ENCODE measurements around the gene SAMD11.

Gene SAMD11

DNA sequence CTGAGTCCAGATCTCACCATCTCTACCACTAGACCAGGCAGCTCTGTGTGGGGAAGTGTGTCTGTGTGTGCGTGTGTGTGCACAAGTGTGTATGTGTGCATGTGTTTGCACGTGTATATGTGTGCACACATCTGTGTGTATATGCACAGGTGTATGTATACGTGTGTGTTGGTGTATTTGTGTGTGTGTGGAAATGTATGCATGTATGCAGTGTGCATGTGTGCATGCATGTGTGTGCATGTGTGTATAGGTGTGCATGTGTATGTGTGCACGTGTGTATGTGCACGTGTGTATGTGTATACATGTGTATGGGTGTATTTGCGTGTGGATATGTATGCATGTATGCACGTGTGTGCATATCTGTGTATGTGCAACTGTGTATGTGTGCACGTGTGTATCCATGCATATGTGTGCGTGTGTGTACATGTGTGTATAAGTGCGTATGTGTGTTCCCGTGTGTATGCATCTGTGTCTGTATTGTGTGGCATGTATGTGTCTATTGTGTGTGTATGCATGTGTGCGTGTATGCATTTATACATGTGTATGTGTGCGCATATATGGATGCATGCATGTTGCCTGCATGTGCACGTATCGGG is 45.6 kb downstream of the SAMD11 start:
- H3K4me3 ChIP-seq (replicated peaks; ENCODE audit: low read depth, low read length): no peak overlapping the region
- TF ChIP-seq, protein P1, sequence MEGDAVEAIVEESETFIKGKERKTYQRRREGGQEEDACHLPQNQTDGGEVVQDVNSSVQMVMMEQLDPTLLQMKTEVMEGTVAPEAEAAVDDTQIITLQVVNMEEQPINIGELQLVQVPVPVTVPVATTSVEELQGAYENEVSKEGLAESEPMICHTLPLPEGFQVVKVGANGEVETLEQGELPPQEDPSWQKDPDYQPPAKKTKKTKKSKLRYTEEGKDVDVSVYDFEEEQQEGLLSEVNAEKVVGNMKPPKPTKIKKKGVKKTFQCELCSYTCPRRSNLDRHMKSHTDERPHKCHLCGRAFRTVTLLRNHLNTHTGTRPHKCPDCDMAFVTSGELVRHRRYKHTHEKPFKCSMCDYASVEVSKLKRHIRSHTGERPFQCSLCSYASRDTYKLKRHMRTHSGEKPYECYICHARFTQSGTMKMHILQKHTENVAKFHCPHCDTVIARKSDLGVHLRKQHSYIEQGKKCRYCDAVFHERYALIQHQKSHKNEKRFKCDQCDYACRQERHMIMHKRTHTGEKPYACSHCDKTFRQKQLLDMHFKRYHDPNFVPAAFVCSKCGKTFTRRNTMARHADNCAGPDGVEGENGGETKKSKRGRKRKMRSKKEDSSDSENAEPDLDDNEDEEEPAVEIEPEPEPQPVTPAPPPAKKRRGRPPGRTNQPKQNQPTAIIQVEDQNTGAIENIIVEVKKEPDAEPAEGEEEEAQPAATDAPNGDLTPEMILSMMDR (IDR thresholded peaks at IDR 0.05; ENCODE audit: low read depth, low read length, missing control alignments): no peak
- DNase-seq (ENCODE audit: extremely low read depth, low read depth): no peak

DNA sequence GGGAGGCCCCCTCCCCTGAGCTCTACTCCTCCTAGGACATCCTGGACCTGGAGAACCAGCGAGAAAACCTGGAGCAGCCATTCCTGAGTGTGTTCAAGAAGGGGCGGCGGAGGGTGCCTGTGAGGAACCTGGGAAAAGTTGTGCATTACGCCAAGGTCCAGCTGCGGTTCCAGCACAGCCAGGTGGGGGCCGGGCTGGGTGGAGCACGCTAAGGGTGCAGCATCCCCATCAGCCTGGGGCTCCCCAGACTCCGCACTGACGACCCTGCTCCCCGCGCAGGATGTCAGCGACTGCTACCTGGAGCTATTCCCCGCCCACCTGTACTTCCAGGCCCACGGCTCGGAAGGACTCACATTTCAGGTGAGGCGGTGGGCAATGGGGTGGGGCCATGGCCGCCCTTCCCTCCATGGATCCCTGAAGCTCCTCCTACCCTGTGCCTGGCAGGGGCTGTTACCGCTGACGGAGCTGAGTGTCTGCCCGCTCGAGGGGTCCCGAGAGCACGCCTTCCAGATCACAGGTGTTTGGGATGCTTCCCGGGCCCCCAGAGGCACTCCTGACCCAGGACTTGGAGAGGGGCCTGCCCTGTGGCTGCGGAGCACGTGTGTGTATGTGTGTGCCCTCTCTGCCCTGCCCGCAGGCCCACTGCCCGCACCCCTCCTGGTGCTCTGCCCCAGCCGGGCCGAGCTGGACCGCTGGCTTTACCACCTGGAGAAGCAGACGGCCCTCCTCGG is 46.7 kb downstream of the SAMD11 start:
- TF ChIP-seq, protein P1 (IDR thresholded peaks at IDR 0.05; ENCODE audit: low read depth, low read length, missing control alignments): no peak
- H3K4me3 ChIP-seq (replicated peaks; ENCODE audit: low read depth, low read length): no peak overlapping the region
- DNase-seq (ENCODE audit: extremely low read depth, low read depth): no peak

DNA sequence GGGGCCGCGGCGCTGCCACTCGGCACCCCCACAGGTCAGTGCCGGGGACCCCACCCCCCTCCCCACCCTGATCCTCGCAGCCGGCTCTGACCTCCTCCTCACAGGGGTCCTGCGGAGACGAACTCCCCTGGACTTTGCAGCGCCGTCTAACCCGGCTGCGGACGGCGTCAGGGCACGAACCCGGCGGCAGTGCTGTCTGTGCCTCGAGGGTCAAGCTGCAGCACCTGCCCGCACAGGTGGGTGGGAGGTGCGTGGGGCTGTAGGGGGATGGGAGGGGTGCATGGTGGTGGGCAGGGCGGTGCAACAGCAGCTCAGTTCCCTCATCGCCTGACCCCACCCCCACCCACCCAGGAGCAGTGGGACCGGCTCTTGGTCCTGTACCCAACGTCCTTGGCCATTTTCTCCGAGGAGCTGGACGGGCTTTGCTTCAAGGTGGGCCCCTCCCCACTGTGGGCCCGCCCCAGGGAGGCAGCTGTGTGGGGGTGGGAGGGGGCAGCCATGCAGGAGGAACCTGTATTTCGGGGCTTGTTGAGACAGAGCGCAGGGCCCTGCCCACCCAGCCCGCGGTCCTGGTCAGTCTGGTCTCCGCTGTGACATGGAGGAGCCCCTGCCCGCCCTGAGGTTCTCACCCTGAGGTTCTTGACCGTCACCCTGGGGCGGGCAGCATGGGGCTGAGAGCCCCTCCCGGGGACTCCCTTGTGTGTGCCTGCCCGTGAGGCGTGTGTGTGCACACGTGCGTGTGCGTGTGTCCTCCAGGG is 47.4 kb downstream of the SAMD11 start:
- no peak for DNase-seq (ENCODE audit: extremely low read depth, low read depth)
- no peak overlapping the region for H3K4me3 ChIP-seq (replicated peaks; ENCODE audit: low read depth, low read length)
- TF ChIP-seq, protein P1 (IDR thresholded peaks at IDR 0.05; ENCODE audit: low read depth, low read length, missing control alignments): no peak

DNA sequence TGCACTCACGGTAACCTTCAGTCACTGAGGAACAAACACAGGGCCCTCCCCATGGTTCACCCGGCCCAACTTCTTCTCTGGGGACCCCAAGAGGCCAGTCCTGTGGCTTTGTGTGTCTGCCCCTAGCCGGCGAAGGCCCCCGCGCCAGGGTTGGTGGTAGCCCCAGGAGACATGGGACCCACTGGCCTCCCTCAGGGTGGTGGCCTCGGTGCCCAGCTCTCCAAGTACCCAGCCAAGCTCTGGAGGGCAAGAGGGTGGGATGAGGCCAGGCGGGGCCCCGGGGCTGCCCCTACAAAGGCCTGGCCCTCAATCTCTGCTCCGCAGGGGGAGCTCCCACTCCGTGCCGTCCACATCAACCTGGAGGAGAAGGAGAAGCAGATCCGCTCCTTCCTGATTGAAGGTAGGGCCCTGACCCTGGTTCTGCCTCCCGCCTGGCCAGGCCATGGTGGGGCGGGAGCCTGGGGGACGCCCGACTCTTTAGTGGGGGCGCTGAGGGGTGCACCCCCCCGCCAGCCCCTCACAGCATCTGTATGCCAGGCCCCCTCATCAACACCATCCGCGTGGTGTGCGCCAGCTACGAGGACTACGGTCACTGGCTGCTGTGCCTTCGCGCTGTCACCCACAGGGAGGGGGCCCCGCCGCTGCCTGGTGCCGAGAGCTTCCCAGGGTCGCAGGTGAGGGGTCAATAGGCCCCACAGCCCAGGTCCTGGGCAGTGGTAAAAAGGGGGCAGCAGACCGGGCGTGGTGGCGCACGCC is 48.2 kb downstream of the SAMD11 start:
- TF ChIP-seq, protein P1 (IDR thresholded peaks at IDR 0.05; ENCODE audit: low read depth, low read length, missing control alignments): no peak
- DNase-seq (ENCODE audit: extremely low read depth, low read depth): no peak
- H3K4me3 ChIP-seq (replicated peaks; ENCODE audit: low read depth, low read length): no peak overlapping the region

DNA sequence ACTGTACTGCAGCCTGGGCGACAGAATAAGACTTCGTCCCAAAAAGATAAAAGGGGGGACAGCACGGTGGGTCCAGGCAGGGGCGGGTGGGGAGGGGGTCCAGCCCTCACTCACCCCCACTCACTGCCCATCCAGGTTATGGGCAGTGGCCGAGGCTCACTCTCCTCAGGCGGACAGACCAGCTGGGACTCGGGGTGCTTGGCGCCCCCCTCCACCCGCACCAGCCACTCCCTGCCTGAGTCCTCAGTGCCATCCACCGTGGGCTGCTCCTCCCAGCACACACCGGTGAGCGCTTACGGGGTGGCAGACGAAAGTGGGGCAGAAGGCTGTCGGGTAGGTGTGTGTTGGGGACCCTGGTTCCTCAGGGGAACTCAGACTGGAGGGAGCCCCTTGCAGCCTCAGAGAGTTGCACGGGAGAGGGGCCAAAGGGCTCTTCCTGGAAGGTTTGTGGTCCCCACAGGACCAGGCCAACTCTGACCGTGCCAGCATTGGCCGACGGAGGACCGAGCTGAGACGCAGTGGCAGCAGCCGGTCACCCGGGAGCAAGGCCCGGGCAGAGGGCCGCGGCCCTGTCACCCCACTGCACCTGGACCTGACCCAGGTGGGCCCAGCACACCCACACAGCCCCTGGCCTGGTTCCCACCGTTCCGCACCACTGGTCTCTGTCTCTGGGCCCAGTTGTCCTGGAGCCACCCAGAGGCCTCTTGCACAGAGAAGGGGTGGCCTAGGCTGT is 49.2 kb downstream of the SAMD11 start:
- no peak overlapping the region for H3K4me3 ChIP-seq (replicated peaks; ENCODE audit: low read depth, low read length)
- DNase-seq (ENCODE audit: extremely low read depth, low read depth): no peak
- TF ChIP-seq, protein P1 (IDR thresholded peaks at IDR 0.05; ENCODE audit: low read depth, low read length, missing control alignments): no peak

All from HFF-Myc (cell line).